Epithelial cell of proximal tubule (primary cell): Measurements from ENCODE around the gene COL11A1. TPM values are rescaled to one million over a fixed set of nuclear protein-coding genes. Genes with fewer than 3 reads are reported as not detected.

Experiments
- DNase-seq: peaks from one replicate; pipeline ENCODE4 v3.0.0-alpha.2; 2011; ENCODE audit warnings: low read depth
- H3K4me3 ChIP-seq: 2 replicates; pipeline ENCODE4 v1.5.1; 2011; ENCODE audit warnings: low read depth, mild to moderate bottlenecking, low read length
- total RNA-seq: library from RNA; depleted of rRNA; stranded (reverse); fragments of >200 nt; gene quantifications from 2 replicates; pipeline ENCODE4 v1.2.3, GENCODE V29; 2015
- TF ChIP-seq, protein P1 (sequence below): conservative IDR thresholded peaks from 2 replicates; pipeline ENCODE4 v1.5.1; 2012; ENCODE audit warnings: low read depth, mild to moderate bottlenecking, low read length

The COL11A1 gene
- total RNA-seq, 1 donor from 2014 or later, result 8.2 TPM

DNA sequence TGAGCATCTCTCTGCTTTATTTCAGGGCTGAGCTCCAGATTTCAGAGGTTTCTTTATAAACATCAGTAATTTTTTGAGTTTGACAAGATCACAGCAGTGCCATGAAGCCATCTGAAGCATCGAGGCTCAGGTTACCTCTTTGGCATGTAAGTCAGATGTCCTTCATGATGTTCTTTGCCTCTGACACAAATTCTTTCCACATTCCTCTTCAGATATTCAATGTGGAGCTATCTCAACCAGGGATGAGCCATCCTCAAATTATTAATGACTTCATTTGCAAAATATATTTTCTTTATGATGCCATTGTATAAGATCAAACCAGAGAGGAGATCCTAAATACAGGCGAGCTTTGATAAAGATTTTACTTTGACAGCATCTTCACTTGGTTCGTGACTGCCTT, 256.7 kb downstream of the COL11A1 start:
- TF ChIP-seq, protein P1, sequence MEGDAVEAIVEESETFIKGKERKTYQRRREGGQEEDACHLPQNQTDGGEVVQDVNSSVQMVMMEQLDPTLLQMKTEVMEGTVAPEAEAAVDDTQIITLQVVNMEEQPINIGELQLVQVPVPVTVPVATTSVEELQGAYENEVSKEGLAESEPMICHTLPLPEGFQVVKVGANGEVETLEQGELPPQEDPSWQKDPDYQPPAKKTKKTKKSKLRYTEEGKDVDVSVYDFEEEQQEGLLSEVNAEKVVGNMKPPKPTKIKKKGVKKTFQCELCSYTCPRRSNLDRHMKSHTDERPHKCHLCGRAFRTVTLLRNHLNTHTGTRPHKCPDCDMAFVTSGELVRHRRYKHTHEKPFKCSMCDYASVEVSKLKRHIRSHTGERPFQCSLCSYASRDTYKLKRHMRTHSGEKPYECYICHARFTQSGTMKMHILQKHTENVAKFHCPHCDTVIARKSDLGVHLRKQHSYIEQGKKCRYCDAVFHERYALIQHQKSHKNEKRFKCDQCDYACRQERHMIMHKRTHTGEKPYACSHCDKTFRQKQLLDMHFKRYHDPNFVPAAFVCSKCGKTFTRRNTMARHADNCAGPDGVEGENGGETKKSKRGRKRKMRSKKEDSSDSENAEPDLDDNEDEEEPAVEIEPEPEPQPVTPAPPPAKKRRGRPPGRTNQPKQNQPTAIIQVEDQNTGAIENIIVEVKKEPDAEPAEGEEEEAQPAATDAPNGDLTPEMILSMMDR, result no peak
- no peak overlapping the region for H3K4me3 ChIP-seq
- no peak for DNase-seq

GRCh38 chr1:102842606-102843005, 265.7 kb downstream of the COL11A1 start:
- no peak for DNase-seq
- no peak overlapping the region for H3K4me3 ChIP-seq
- TF ChIP-seq, protein P1, result no peak

DNA sequence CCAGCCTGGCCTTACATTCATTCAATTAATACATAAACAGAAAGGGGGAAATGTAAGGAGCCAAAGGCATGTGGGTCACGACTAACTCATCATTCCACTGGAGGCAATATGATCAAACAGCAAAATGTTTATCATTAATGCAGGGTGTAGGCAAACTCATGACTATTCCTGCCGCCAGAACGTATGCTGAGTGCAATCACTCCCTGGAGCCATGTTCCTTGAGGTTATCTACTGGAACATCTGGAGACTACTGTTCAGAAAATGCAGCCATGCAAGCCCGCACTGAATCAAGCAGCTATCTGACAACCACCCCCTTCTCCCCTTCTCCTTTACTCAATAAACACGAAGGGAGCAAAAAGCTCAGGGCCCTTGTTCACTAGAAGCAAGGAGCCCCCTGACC, 267.6 kb downstream of the COL11A1 start:
- no peak overlapping the region for H3K4me3 ChIP-seq
- DNase-seq, result no peak
- TF ChIP-seq, protein P1, result no peak

DNA sequence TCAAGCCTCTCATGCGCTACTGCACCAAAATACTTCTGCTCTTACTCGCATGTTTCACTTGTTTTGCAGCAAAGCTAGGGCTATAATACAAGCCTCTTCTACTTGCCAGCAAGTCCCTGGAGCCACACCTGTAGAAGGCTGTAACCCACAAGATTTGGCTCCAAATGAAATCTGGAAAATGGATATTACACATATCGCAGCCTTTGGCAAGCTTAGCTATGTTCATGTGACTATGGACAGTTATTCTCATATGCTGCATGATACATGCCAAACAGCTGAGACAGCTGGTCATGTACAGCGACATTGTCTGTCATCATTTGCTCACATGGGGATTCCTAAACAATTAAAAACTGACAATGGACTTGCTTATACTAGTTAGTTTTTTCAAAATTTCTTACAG, 270.3 kb downstream of the COL11A1 start:
- DNase-seq, result no peak
- H3K4me3 ChIP-seq, result no peak overlapping the region
- TF ChIP-seq, protein P1, result no peak

GRCh38 chr1:102837551-102837950, 270.8 kb downstream of the COL11A1 start:
- no peak for DNase-seq
- TF ChIP-seq, protein P1, result no peak
- no peak overlapping the region for H3K4me3 ChIP-seq

- no peak overlapping the region for H3K4me3 ChIP-seq
- no peak for DNase-seq
- TF ChIP-seq, protein P1, result no peak
Measured at GRCh38 chr1:102836991-102837390, 271.3 kb downstream of the COL11A1 start.

DNA sequence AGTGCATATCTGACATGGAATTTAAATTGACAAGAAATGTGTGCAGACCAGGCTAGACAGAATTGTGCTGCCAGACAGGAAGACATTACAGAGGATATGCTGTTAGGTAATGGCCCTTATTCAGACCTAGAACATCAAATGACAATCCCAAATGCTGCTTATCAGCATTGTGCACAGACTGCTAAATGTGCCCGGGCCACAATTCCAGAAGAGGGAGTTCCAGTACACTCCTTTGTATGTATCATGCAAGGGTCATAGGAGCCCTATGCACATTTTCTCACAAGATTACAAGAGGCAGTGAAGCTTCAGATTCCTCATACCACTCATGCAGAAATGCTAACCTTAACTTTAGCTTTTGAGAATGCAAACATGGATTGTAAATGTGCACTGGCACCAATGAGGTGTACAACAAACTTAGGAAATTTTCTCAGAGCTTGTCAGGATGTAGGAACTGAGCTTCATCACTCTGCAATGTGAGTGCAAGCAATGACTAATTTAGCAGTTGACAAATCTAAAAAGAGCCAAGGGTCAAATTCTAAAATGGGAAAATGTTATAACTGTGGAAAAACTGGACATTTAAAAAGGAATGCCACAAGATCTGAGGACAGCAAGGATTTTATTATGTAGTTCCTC, 273.5 kb downstream of the COL11A1 start:
- TF ChIP-seq, protein P1, result no peak
- no peak overlapping the region for H3K4me3 ChIP-seq
- DNase-seq, result no peak
